Measurements from ENCODE around the gene MITF. TPM values are rescaled to one million over a fixed set of nuclear protein-coding genes. Genes with fewer than 3 reads are reported as not detected.

The MITF gene
- total and polyA plus RNA-seq, 7 donors, result 11.8 to 98.1 (median 49.9) TPM

DNA sequence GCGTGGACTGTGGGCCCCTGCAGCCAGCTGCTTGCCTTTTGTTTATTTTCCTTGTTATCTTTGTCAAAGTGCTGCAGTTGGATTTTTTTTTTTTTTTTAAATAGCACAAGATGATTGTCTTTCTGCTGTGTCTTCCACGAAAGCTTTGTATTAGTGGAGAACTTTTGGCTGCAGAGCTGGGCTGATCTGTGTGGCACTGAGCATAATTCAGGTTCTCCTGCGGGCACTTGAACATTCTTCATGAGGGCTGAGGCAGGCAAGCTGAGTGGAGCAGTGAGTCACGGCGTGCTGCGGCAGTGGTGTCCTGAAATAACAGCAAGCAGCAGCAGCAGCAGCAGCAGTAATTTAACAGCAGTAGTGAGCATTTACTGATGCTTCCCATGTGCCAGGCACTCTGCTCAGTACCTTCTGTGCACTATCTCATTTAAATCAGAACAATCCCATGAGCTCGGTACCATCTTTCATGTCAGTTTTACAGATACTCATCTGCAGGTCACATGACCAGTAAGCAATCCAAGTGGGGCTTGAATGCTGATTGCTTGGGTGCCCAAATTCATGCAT, 45.8 kb downstream of the MITF start:
- Histone ChIP-seq H3K4me1 (peaks cover 64% of the 10 kb centered on the region), H3K27ac (peak overlapping the region; percentile 74)

DNA sequence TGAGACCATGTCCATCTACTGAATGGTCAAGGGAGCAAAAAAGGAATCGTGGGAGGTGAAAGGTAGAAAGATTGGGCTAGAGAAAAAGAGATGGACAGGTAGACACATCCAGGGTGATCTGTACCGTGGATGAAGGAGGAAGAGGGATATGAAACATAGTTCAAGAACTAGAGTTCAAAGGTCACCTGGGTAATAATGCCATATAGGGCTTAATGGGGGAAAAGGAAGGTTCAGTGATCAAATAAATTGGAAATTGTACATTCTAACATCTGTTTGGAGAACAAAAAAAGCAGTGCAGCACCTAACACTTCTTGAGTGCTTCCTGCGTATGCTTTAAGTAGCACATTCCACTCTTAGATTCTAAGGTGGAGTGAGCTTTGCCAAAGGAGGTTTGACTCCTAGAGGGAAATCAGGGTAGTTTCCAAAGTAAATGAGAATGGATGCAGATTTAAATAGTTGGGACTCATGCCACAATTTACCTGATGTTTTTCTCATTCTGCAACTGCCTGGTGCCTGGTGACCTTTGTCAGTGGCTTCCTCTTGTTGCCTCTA, 46.6 kb downstream of the MITF start:
- H3K36me3 ChIP-seq (ENCODE audit: insufficient read depth in 1 of 2, low read depth in 1 of 2), result no peaks in the 10 kb centered on the region
- H3K27ac ChIP-seq, result peak overlapping the region; percentile 74
- H3K4me1 ChIP-seq, result peaks cover 68% of the 10 kb centered on the region
- intact Hi-C loops (cut with DNase I), result loop anchor here (5.0 kb wide), 2 partner anchors 44 to 49 kb away; partner anchors contain the start of gene MITF (in 1 of the 2)
- H3K4me3 ChIP-seq, result no peak overlapping the region
- no peak for DNase-seq
- H3K9me3 ChIP-seq, result no peaks in the 10 kb centered on the region
- 82 to 83% (median 82%) methylated on average over 3 of the region's 3 CpGs for WGBS, 3 donors
- no peak for TF ChIP-seq CTCF (IDR thresholded peaks at IDR 0.05)
- ATAC-seq, result no peak
- H3K27me3 ChIP-seq (ENCODE audit: insufficient read depth in 3 of 3, low read length in 2 of 3), result no peaks in the 10 kb centered on the region

More for the DNA sequence above, 45.8 kb downstream of the MITF start:
- no peak for TF ChIP-seq CTCF (IDR thresholded peaks at IDR 0.05)
- H3K9me3 ChIP-seq, result no peaks in the 10 kb centered on the region
- H3K4me3 ChIP-seq, result no peak overlapping the region
- intact Hi-C loops (cut with DNase I), result loop anchor here (5.0 kb wide), 3 partner anchors 38 to 48 kb away; partner anchors contain the start of gene MITF (in 1 of the 2)
- no peaks in the 10 kb centered on the region for H3K36me3 ChIP-seq (ENCODE audit: insufficient read depth in 1 of 2, low read depth in 1 of 2)
- DNase-seq (peak; percentile 71 to 86), ATAC-seq (peak; percentile 93 to 98 (median 96))
- 17 to 39% (median 19%) methylated on average over 7 of the region's 7 CpGs for WGBS, 3 donors
- no peaks in the 10 kb centered on the region for H3K27me3 ChIP-seq (ENCODE audit: insufficient read depth in 3 of 3, low read length in 2 of 3)

DNA sequence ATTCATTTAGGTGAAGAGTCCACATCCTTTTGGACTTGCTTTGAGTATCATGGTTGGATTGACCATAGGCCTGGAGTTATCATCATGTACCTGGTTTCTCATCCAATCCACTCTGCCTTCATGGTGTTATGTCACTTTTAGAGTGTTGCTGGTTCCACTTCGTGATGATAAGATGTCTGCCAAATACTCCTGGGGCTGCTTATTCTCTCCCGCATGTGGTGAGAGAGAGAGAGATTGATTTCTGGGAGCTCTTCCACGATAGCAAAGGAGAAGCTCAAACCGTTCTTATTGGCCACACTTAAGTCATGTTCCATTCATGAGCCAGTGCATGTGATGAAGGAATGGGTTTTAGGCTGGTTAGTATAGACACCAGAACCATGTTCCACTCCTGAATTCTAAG, 47.6 kb downstream of the MITF start:
- 28 to 41% (median 28%) methylated on average over 4 of the region's 4 CpGs for WGBS, 3 donors
- Histone ChIP-seq H3K4me1 (peaks cover 69% of the 10 kb centered on the region), H3K36me3 (ENCODE audit: insufficient read depth in 1 of 2, low read depth in 1 of 2) (no peaks in the 10 kb centered on the region), H3K27me3 (ENCODE audit: insufficient read depth in 3 of 3, low read length in 2 of 3) (no peaks in the 10 kb centered on the region), H3K9me3 (no peaks in the 10 kb centered on the region), H3K27ac (peak overlapping the region; percentile 74), H3K4me3 (no peak overlapping the region)
- no peak for ATAC-seq
- no peak for DNase-seq
- TF ChIP-seq CTCF (IDR thresholded peaks at IDR 0.05), result no peak
- intact Hi-C loops (cut with DNase I), result loop anchor here (5.0 kb wide), 2 partner anchors 45 to 50 kb away; partner anchors contain the start of gene MITF (in 1 of the 2)

DNA sequence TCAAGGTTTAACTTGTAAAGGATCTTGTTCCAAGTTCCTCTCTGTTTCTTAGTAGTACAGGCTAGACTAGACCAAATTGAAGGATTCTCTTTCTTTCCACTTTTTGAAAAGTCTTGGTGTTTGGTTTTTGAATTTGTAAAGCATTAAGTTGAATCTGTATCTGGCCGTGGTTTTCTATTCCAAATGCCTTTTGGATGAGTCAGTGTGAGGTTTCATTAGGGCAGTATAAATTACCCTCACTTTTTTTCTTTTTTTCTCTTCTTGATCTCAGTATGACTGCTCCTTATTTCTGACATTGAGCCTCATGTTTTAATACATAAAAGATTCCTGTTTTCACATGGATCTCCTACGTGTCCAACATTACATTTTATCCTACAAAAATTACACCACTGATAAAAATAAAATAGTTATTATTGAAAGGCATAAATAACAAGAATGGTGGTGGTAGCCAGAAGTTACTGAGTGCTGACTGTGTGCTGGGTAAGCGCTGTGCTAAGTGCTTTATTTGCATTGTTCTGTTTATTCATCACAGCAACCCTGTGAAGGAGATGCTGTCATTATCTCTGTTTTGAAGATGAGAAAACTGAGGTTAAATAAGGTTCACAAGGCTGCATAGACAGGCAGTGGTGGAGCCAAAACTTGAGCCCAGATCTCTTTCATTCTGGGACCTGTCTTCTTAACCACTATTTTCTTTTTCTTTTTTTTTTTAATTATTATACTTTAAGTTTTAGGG, 48.3 kb downstream of the MITF start:
- WGBS, 3 donors, result 27 to 46% (median 30%) methylated on average over 3 of the region's 3 CpGs
- H3K4me3 ChIP-seq, result no peak overlapping the region
- intact Hi-C loops (cut with DNase I), result loop anchor here (5.0 kb wide), 2 partner anchors 45 to 50 kb away; partner anchors contain the start of gene MITF (in 1 of the 2)
- no peak for DNase-seq
- H3K9me3 ChIP-seq, result no peaks in the 10 kb centered on the region
- TF ChIP-seq CTCF (IDR thresholded peaks at IDR 0.05), result no peak
- no peak for ATAC-seq
- peaks cover 70% of the 10 kb centered on the region for H3K4me1 ChIP-seq
- H3K27me3 ChIP-seq (ENCODE audit: insufficient read depth in 3 of 3, low read length in 2 of 3), result no peaks in the 10 kb centered on the region
- no peaks in the 10 kb centered on the region for H3K36me3 ChIP-seq (ENCODE audit: insufficient read depth in 1 of 2, low read depth in 1 of 2)
- H3K27ac ChIP-seq, result peak overlapping the region; percentile 74

Data from psoas muscle (tissue), 8 donors.